GM12878 (cell line): ENCODE measurements around the gene OTOGL.

Experiments
- ATF7 ChIP-seq: fragments of 450-650 bp; IDR thresholded peaks from 2 replicates; pipeline ENCODE4 v1.6.1; 2016; ENCODE audit warnings: low read depth, mild to moderate bottlenecking
- BCL11A ChIP-seq: IDR thresholded peaks from 2 replicates; pipeline ENCODE4 v1.6.1; 2011; ENCODE audit warnings: low read depth, low read length
- BMI1 ChIP-seq: fragments of 450-650 bp; IDR thresholded peaks from 2 replicates; pipeline ENCODE4 v1.6.1; 2016; ENCODE audit warnings: mild to moderate bottlenecking, moderate library complexity, borderline replicate concordance
- BRCA1 ChIP-seq: IDR thresholded peaks from 2 replicates; pipeline ENCODE4 v1.6.1; 2011; ENCODE audit warnings: low read depth, low read length, improper control_type of control experiment
- CTCF ChIP-seq, 3 experiments: IDR thresholded peaks in 2 of 3; conservative IDR thresholded peaks in 1 of 3; 2 replicates each; pipeline ENCODE4 v1.5.1; 2011; ENCODE audit warnings: low read depth in 3 of 3, low read length in 3 of 3, mild to moderate bottlenecking in 3 of 3, control low read depth in 2 of 3, moderate library complexity in 2 of 3, inconsistent platforms in 1 of 3, mixed read lengths in 1 of 3; ENCODE audit not compliant: control insufficient read depth in 2 of 3, insufficient read depth in 1 of 3; ENCODE audit errors: extremely low read depth in 1 of 3
- EZH2 ChIP-seq: IDR thresholded peaks from 2 replicates; pipeline ENCODE4 v1.6.1; 2012; ENCODE audit warnings: low read depth, mild to moderate bottlenecking, control low read depth, inconsistent platforms, low read length, borderline replicate concordance; ENCODE audit not compliant: control insufficient read depth
- IKZF1 ChIP-seq: fragments of 450-650 bp; conservative IDR thresholded peaks from 2 replicates; pipeline ENCODE4 v1.6.1; 2017; ENCODE audit warnings: antibody characterized with exemption, mild to moderate bottlenecking
- POLR2A ChIP-seq: IDR thresholded peaks from 2 replicates; pipeline ENCODE4 v1.6.1; 2011; ENCODE audit warnings: low read depth, mild to moderate bottlenecking, low read length
- RCOR1 ChIP-seq: conservative IDR thresholded peaks from 2 replicates; pipeline ENCODE4 v1.6.1; 2012; ENCODE audit warnings: low read depth, low read length, improper control_type of control experiment
- REST ChIP-seq: IDR thresholded peaks from 2 replicates; pipeline ENCODE4 v1.6.1; 2012; ENCODE audit warnings: mild to moderate bottlenecking, low read depth, low read length
- RFX5 ChIP-seq: IDR thresholded peaks from 2 replicates; pipeline ENCODE4 v1.6.1; 2011; ENCODE audit warnings: low read depth, low read length, improper control_type of control experiment
- RUNX3 ChIP-seq: IDR thresholded peaks from 2 replicates; pipeline ENCODE4 v1.6.1; 2012; ENCODE audit warnings: low read length, inconsistent platforms
- ZNF384 ChIP-seq: IDR thresholded peaks from 2 replicates; pipeline ENCODE4 v1.6.1; 2012; ENCODE audit warnings: low read depth, mild to moderate bottlenecking, low read length, improper control_type of control experiment, borderline replicate concordance
- TF ChIP-seq, protein P1 (sequence below): fragments of 450-650 bp; IDR thresholded peaks from 2 replicates; pipeline ENCODE4 v1.6.1; 2014; ENCODE audit warnings: mild to moderate bottlenecking

DNA sequence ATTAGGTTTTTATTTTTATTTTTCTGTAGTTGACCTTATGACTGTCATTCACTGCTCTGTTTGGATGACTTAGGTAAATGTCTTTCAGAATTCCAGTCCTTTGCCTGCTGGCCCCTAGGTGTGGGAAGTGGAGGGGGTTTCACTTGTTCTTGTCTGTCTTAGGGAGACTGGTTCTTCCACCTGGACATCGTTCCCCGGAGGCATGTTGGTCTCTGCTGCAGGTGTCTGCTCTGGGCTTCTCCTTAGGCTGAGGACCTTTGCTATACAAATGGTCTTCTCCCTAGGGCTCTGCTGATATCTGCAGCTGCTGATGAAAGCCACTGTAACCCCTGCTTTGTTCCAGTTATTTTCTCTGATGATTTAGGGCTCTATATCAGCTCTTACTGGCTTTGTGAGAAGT is 97.1 kb downstream of the OTOGL start:
- TF ChIP-seq BRCA1 (no peak), RFX5 (no peak), ATF7 (no peak), IKZF1 (no peak), EZH2 (no peak), POLR2A (no peak), CTCF (IDR thresholded peaks at IDR 0.05 in 2 of 3, conservative IDR thresholded peaks at IDR 0.05 in 1 of 3; ENCODE audit: control insufficient read depth in 2 of 3, extremely low read depth in 1 of 3, insufficient read depth in 1 of 3, low read depth in 3 of 3, low read length in 3 of 3) (no peak), ZNF384 (no peak), RUNX3 (no peak), RCOR1 (no peak), BCL11A (no peak), REST (no peak), BMI1 (no peak)
- TF ChIP-seq, protein P1, sequence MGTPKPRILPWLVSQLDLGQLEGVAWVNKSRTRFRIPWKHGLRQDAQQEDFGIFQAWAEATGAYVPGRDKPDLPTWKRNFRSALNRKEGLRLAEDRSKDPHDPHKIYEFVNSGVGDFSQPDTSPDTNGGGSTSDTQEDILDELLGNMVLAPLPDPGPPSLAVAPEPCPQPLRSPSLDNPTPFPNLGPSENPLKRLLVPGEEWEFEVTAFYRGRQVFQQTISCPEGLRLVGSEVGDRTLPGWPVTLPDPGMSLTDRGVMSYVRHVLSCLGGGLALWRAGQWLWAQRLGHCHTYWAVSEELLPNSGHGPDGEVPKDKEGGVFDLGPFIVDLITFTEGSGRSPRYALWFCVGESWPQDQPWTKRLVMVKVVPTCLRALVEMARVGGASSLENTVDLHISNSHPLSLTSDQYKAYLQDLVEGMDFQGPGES, result no peak
